Activated naive CD8-positive, alpha-beta T cell treated with anti-CD3 and anti-CD28 coated beads for 36 hours (primary cell): ENCODE results near the gene UCN. TPM values are rescaled to one million over a fixed set of nuclear protein-coding genes. Genes with fewer than 3 reads are reported as not detected.
A peak's percentile ranks its signal among the peaks of the same experiment; 100 is the strongest.
"Not testable (repeated sequence)": the region's sequence is repeated elsewhere in the genome, so short reads cannot be mapped to it uniquely, and the experiment has no call there.

Experiments
- DNase-seq: peaks from one replicate; pipeline ENCODE4 v3.0.0; 2021
- H3K27ac Mint-ChIP-seq: one replicate; pipeline ENCODE4 v1.8.0; 2022; ENCODE audit warnings: mild to moderate bottlenecking, moderate library complexity, mixed read lengths
- H3K27me3 Mint-ChIP-seq: one replicate; pipeline ENCODE4 v1.8.0; 2022; ENCODE audit warnings: mild to moderate bottlenecking, mixed read lengths
- H3K36me3 Mint-ChIP-seq: one replicate; pipeline ENCODE4 v1.8.0; 2021; ENCODE audit warnings: mild to moderate bottlenecking, mixed read lengths
- H3K4me1 Mint-ChIP-seq: one replicate; pipeline ENCODE4 v1.8.0; 2021; ENCODE audit warnings: mixed read lengths
- H3K4me3 Mint-ChIP-seq: one replicate; pipeline ENCODE4 v1.8.0; 2022; ENCODE audit warnings: mild to moderate bottlenecking, moderate library complexity, mixed read lengths
- H3K9me3 Mint-ChIP-seq: one replicate; pipeline ENCODE4 v1.8.0; 2022; ENCODE audit warnings: mixed read lengths
- total RNA-seq, 2 experiments: library from RNA; stranded (reverse); gene quantifications; one replicate each; pipeline ENCODE4 v1.2.3, GENCODE V29; 2021

Gene UCN
- total RNA-seq, 2 experiments from 2014 or later = 1.3 to 1.6 TPM

GRCh38 chr2:27306136-27306535, 2.1 kb downstream of the UCN start:
- Mint-ChIP-seq H3K27ac (no peak overlapping the region), H3K36me3 (peaks cover 14% of the 10 kb centered on the region), H3K4me1 (peaks cover 10% of the 10 kb centered on the region), H3K27me3 (peaks cover 22% of the 10 kb centered on the region), H3K4me3 (peak overlapping the region; percentile 48), H3K9me3 (no peaks in the 10 kb centered on the region)
- no peak for DNase-seq

GRCh38 chr2:27305516-27305915, 2.7 kb downstream of the UCN start:
- Mint-ChIP-seq H3K9me3 (no peaks in the 10 kb centered on the region), H3K4me3 (no peak overlapping the region), H3K36me3 (peaks cover 12% of the 10 kb centered on the region), H3K4me1 (peaks cover 10% of the 10 kb centered on the region), H3K27ac (no peak overlapping the region), H3K27me3 (peaks cover 22% of the 10 kb centered on the region)
- no peak for DNase-seq

GRCh38 chr2:27304488-27305240, 3.6 kb downstream of the UCN start:
- no peak overlapping the region for H3K4me3 Mint-ChIP-seq
- DNase-seq = no peak
- peaks cover 22% of the 10 kb centered on the region for H3K27me3 Mint-ChIP-seq
- H3K27ac Mint-ChIP-seq = no peak overlapping the region
- peaks cover 10% of the 10 kb centered on the region for H3K4me1 Mint-ChIP-seq
- H3K36me3 Mint-ChIP-seq = peaks cover 10% of the 10 kb centered on the region
- H3K9me3 Mint-ChIP-seq = no peaks in the 10 kb centered on the region

- Mint-ChIP-seq H3K4me1 (peaks cover 10% of the 10 kb centered on the region), H3K4me3 (peak overlapping the region; percentile 67), H3K27me3 (peaks cover 22% of the 10 kb centered on the region), H3K36me3 (no peaks in the 10 kb centered on the region), H3K9me3 (no peaks in the 10 kb centered on the region), H3K27ac (no peak overlapping the region)
- peak; percentile 36 for DNase-seq
Observed at GRCh38 chr2:27303093-27304025, 4.9 kb downstream of the UCN start.

GRCh38 chr2:27300606-27301005, 7.6 kb downstream of the UCN start:
- H3K4me1 Mint-ChIP-seq, H3K4me3 Mint-ChIP-seq, H3K9me3 Mint-ChIP-seq, H3K27ac Mint-ChIP-seq, DNase-seq, H3K36me3 Mint-ChIP-seq: not testable (repeated sequence)
- H3K27me3 Mint-ChIP-seq = peaks cover 16% of the 10 kb centered on the region

- no peak overlapping the region for H3K4me3 Mint-ChIP-seq
- no peaks in the 10 kb centered on the region for H3K36me3 Mint-ChIP-seq
- H3K27me3 Mint-ChIP-seq = peaks cover 3% of the 10 kb centered on the region
- H3K27ac Mint-ChIP-seq = no peak overlapping the region
- H3K4me1 Mint-ChIP-seq = peaks cover 6% of the 10 kb centered on the region
- H3K9me3 Mint-ChIP-seq = no peaks in the 10 kb centered on the region
- no peak for DNase-seq
Observed at GRCh38 chr2:27298391-27299080, 9.7 kb downstream of the UCN start.

- no peaks in the 10 kb centered on the region for H3K9me3 Mint-ChIP-seq
- DNase-seq = no peak
- H3K4me1 Mint-ChIP-seq = no peaks in the 10 kb centered on the region
- peaks cover 13% of the 10 kb centered on the region for H3K27me3 Mint-ChIP-seq
- H3K36me3 Mint-ChIP-seq = no peaks in the 10 kb centered on the region
- no peak overlapping the region for H3K27ac Mint-ChIP-seq
- no peak overlapping the region for H3K4me3 Mint-ChIP-seq
Observed at GRCh38 chr2:27297195-27297594, 11.1 kb downstream of the UCN start.

- DNase-seq = no peak
- Mint-ChIP-seq H3K36me3 (no peaks in the 10 kb centered on the region), H3K4me3 (no peak overlapping the region), H3K4me1 (no peaks in the 10 kb centered on the region), H3K9me3 (no peaks in the 10 kb centered on the region), H3K27ac (no peak overlapping the region), H3K27me3 (peaks cover 13% of the 10 kb centered on the region)
Observed at GRCh38 chr2:27296481-27296880, 11.8 kb downstream of the UCN start.

- no peaks in the 10 kb centered on the region for H3K36me3 Mint-ChIP-seq
- no peak overlapping the region for H3K27ac Mint-ChIP-seq
- H3K4me3 Mint-ChIP-seq = no peak overlapping the region
- DNase-seq = no peak
- no peaks in the 10 kb centered on the region for H3K4me1 Mint-ChIP-seq
- no peaks in the 10 kb centered on the region for H3K9me3 Mint-ChIP-seq
- H3K27me3 Mint-ChIP-seq = peaks cover 13% of the 10 kb centered on the region
Observed at GRCh38 chr2:27294928-27295327, 13.3 kb downstream of the UCN start.

- H3K4me3 Mint-ChIP-seq = no peak overlapping the region
- H3K27ac Mint-ChIP-seq = no peak overlapping the region
- H3K36me3 Mint-ChIP-seq = no peaks in the 10 kb centered on the region
- peaks cover 13% of the 10 kb centered on the region for H3K27me3 Mint-ChIP-seq
- no peaks in the 10 kb centered on the region for H3K4me1 Mint-ChIP-seq
- no peaks in the 10 kb centered on the region for H3K9me3 Mint-ChIP-seq
- DNase-seq = no peak
Observed at GRCh38 chr2:27291865-27292264, 16.4 kb downstream of the UCN start.

- no peak for DNase-seq
- peaks cover 13% of the 10 kb centered on the region for H3K27me3 Mint-ChIP-seq
- H3K27ac Mint-ChIP-seq = no peak overlapping the region
- no peaks in the 10 kb centered on the region for H3K9me3 Mint-ChIP-seq
- H3K36me3 Mint-ChIP-seq = no peaks in the 10 kb centered on the region
- H3K4me3 Mint-ChIP-seq = no peak overlapping the region
- no peaks in the 10 kb centered on the region for H3K4me1 Mint-ChIP-seq
Observed at GRCh38 chr2:27290549-27290948, 17.7 kb downstream of the UCN start.

GRCh38 chr2:27288610-27289009, 19.6 kb downstream of the UCN start:
- Mint-ChIP-seq H3K9me3 (no peaks in the 10 kb centered on the region), H3K4me3 (no peak overlapping the region), H3K4me1 (no peaks in the 10 kb centered on the region), H3K27ac (no peak overlapping the region), H3K27me3 (peaks cover 13% of the 10 kb centered on the region), H3K36me3 (no peaks in the 10 kb centered on the region)
- no peak for DNase-seq

GRCh38 chr2:27285481-27285880, 22.8 kb downstream of the UCN start:
- no peaks in the 10 kb centered on the region for H3K9me3 Mint-ChIP-seq
- H3K27me3 Mint-ChIP-seq = peaks cover 9% of the 10 kb centered on the region
- H3K27ac Mint-ChIP-seq = no peak overlapping the region
- no peak for DNase-seq
- no peaks in the 10 kb centered on the region for H3K4me1 Mint-ChIP-seq
- H3K4me3 Mint-ChIP-seq = no peak overlapping the region
- H3K36me3 Mint-ChIP-seq = no peaks in the 10 kb centered on the region

GRCh38 chr2:27284996-27285395, 23.2 kb downstream of the UCN start:
- Mint-ChIP-seq H3K36me3 (no peaks in the 10 kb centered on the region), H3K4me1 (peaks cover under 1% of the 10 kb centered on the region), H3K4me3 (no peak overlapping the region), H3K27ac (no peak overlapping the region), H3K9me3 (no peaks in the 10 kb centered on the region), H3K27me3 (peaks cover 9% of the 10 kb centered on the region)
- no peak for DNase-seq

- DNase-seq = no peak
- no peak overlapping the region for H3K27ac Mint-ChIP-seq
- no peaks in the 10 kb centered on the region for H3K36me3 Mint-ChIP-seq
- H3K4me1 Mint-ChIP-seq = peaks cover 3% of the 10 kb centered on the region
- H3K9me3 Mint-ChIP-seq = no peaks in the 10 kb centered on the region
- peaks cover 8% of the 10 kb centered on the region for H3K27me3 Mint-ChIP-seq
- no peak overlapping the region for H3K4me3 Mint-ChIP-seq
Observed at GRCh38 chr2:27282892-27283291, 25.4 kb downstream of the UCN start.
